Neural crest cell (in vitro differentiated cells): ENCODE data around the gene ACTR6. TPM values are rescaled to one million over a fixed set of nuclear protein-coding genes. Genes with fewer than 3 reads are reported as not detected.
"Not testable (repeated sequence)": the region's sequence is repeated elsewhere in the genome, so short reads cannot be mapped to it uniquely, and the experiment has no call there.

Experiments
- DNase-seq: peaks from one replicate; pipeline ENCODE4 v3.0.0; 2021; ENCODE audit warnings: low read depth, mixed read lengths, low spot score
- H3K27ac Mint-ChIP-seq: one replicate; pipeline ENCODE4 v1.8.0; 2021; ENCODE audit warnings: mild to moderate bottlenecking, mixed read lengths; ENCODE audit not compliant: unreplicated experiment
- H3K27me3 Mint-ChIP-seq: 2 replicates; pipeline ENCODE4 v1.8.0; 2021; ENCODE audit warnings: low read depth, mild to moderate bottlenecking, mixed read lengths
- H3K36me3 Mint-ChIP-seq: 2 replicates; pipeline ENCODE4 v1.8.0; 2021; ENCODE audit warnings: low read depth, mild to moderate bottlenecking, mixed read lengths
- H3K4me1 Mint-ChIP-seq: 2 replicates; pipeline ENCODE4 v1.8.0; 2021; ENCODE audit warnings: mixed read lengths
- H3K4me3 Mint-ChIP-seq: one replicate; pipeline ENCODE4 v1.8.0; 2021; ENCODE audit warnings: mild to moderate bottlenecking, mixed read lengths
- H3K9me3 Mint-ChIP-seq: 2 replicates; pipeline ENCODE4 v1.8.0; 2021; ENCODE audit warnings: mixed read lengths
- total RNA-seq: library from RNA; stranded (reverse); gene quantifications from 2 replicates; pipeline ENCODE4 v1.2.1, GENCODE V29; 2021
- TF ChIP-seq, protein P1 (sequence below): fragments of 200-600 bp; sonication (generic); conservative IDR thresholded peaks from 2 replicates; pipeline ENCODE4 v1.5.0; 2021; ENCODE audit warnings: antibody characterized with exemption, mild to moderate bottlenecking

Gene ACTR6
- total RNA-seq, 1 donor from 2014 or later: 36.3 TPM

DNA sequence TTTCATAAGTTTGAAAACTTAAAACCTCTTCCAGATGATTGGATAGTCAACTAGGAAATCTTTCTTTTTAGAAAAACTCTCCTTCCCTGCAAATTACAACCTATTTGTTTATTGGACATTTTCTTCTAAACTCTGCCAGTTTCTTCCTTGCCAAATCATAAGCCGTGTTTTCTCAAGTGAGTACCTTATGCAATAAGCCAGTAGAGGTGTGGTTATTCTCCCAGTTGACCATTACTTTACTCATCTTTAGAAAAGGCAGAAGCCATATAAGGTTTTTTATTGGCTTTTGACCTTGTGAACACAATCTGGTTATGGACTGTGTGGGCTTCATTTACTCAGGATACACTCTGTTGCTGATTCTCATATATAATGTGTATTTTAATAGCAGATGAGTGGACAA lies 14.6 kb downstream of the ACTR6 start:
- Mint-ChIP-seq H3K27me3 (no peaks in the 10 kb centered on the region), H3K4me1 (no peaks in the 10 kb centered on the region), H3K4me3 (no peak overlapping the region), H3K36me3 (no peaks in the 10 kb centered on the region), H3K27ac (no peak overlapping the region), H3K9me3 (no peaks in the 10 kb centered on the region)
- DNase-seq: no peak
- TF ChIP-seq, protein P1, sequence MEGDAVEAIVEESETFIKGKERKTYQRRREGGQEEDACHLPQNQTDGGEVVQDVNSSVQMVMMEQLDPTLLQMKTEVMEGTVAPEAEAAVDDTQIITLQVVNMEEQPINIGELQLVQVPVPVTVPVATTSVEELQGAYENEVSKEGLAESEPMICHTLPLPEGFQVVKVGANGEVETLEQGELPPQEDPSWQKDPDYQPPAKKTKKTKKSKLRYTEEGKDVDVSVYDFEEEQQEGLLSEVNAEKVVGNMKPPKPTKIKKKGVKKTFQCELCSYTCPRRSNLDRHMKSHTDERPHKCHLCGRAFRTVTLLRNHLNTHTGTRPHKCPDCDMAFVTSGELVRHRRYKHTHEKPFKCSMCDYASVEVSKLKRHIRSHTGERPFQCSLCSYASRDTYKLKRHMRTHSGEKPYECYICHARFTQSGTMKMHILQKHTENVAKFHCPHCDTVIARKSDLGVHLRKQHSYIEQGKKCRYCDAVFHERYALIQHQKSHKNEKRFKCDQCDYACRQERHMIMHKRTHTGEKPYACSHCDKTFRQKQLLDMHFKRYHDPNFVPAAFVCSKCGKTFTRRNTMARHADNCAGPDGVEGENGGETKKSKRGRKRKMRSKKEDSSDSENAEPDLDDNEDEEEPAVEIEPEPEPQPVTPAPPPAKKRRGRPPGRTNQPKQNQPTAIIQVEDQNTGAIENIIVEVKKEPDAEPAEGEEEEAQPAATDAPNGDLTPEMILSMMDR: no peak

DNA sequence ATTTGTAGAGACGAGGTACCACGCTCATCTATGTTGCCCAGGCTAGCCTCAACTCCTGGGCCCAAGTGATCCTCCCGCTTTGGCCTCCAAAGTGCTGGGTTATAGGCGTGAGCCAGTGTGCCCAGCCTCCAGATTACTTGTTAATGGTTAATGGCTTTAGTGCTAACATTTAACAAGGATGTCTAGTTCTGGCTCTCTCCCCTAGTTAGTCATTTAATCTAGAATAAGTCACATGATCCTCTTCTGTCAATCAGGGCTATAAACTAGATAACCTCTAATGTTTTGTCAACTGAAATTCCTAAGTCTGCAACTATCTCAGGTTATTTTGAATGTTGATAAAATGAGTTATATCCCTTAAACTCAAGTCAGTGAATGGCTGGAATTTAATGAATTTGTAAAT lies 15.7 kb downstream of the ACTR6 start:
- DNase-seq: no peak
- TF ChIP-seq, protein P1: no peak
- Mint-ChIP-seq H3K9me3 (no peaks in the 10 kb centered on the region), H3K27me3 (no peaks in the 10 kb centered on the region), H3K27ac (no peak overlapping the region), H3K4me1 (no peaks in the 10 kb centered on the region), H3K36me3 (no peaks in the 10 kb centered on the region), H3K4me3 (no peak overlapping the region)

DNA sequence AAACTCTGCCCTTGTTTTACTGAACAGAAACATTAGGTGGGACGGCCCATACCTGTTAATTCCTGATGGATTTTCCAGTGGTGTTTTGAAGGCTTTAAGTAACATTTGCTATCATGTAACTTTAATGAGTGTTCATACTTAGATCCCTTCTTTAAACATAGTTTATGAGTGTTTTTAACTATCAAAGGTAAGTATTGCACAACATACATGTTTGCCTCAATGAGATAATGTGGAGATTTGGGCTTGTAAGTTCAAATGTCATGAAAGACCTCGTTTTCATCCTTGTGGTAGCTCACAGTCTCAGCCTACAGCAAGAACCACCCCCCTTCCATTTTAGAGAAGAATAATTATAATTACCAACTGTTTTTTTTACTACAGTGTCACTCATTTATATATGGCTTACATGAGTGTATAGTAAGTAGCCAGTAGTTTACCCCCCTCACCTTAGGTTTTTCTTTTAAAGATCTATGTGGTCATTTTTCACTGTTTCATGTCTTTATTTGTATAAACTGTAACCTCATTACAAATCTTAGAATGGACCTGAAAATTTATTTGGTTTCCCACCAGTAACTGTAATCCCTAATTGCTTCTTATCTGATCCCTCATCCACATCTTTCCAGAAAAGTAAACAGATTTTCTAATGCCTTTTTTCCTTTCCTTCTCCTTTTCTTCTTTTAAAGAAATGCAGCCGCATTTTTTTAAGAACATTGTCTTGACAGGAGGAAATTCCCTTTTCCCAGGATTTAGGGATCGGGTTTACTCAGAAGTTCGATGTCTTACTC lies 18.9 kb downstream of the ACTR6 start:
- Mint-ChIP-seq H3K9me3 (no peaks in the 10 kb centered on the region), H3K36me3 (peaks cover 2% of the 10 kb centered on the region)

DNA sequence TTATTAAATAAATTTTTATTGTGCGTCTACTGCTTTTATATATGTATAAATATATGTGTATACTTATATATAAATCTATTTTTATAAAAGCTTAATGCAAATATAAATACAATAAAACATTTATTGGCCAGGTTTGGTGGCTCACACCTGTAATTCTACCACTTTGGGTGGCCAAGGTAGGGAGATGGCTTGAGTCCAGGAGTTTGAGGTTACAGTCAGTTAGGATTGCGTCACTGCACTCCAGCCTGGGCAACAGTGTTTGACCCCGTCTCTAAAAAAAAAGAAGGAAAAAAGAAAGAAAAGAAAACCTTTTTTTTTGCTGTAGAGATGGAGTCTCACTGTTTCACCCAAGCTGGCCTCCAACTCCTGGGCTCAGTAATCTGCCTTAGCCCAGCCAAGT lies 20.9 kb downstream of the ACTR6 start:
- Mint-ChIP-seq H3K4me3 (no peak overlapping the region), H3K4me1 (no peaks in the 10 kb centered on the region), H3K27me3 (no peaks in the 10 kb centered on the region), H3K9me3 (no peaks in the 10 kb centered on the region), H3K36me3 (peaks cover 2% of the 10 kb centered on the region), H3K27ac (no peak overlapping the region)
- TF ChIP-seq, protein P1: no peak
- no peak for DNase-seq

More for the DNA sequence above, 18.9 kb downstream of the ACTR6 start:
- Mint-ChIP-seq H3K4me3 (no peak overlapping the region), H3K4me1 (no peaks in the 10 kb centered on the region), H3K27ac (no peak overlapping the region), H3K27me3 (no peaks in the 10 kb centered on the region)
- DNase-seq: no peak
- TF ChIP-seq, protein P1: no peak

DNA sequence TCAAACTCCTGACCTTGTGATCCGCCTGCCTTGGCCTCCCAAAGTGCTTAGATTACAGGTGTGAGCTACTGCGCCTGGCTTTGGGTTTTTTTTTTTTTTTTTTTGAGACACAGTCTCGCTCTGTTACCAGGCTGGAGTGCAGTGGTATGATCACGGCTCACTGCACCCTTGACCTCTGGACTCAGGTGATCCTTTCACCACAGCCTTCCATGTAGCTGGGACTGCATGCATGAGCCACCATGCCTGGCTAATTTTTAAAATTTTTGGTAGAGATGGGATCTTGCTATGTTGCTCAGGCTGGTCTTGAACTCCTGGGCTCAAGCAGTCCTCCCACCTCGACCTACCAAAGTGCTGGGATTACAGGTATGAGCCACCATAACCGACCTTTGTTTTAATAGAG lies 21.6 kb downstream of the ACTR6 start:
- not testable (repeated sequence) for H3K4me3 Mint-ChIP-seq, H3K9me3 Mint-ChIP-seq, H3K27me3 Mint-ChIP-seq, DNase-seq, H3K36me3 Mint-ChIP-seq, H3K27ac Mint-ChIP-seq, H3K4me1 Mint-ChIP-seq

DNA sequence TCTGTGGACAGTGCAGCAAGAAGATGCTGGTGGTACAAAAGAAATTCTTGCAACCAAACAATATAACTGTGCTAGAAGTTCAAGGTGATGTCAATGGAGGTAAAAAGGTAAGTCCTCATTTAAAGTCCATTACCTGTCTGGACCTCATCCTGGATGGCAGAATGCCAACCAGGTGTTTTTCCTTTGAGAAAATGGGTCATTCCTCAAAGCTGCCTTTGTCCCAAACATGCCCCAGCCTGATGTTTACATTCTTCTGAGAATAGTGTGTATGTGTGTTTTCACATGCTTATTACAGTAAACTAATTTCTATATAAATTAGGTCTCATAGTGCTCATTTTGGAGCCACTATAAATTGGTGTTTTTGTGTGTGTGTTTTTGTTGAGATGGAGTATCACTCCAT lies 24.9 kb downstream of the ACTR6 start:
- Mint-ChIP-seq H3K4me1 (peaks cover 4% of the 10 kb centered on the region), H3K36me3 (peaks cover 2% of the 10 kb centered on the region), H3K27me3 (no peaks in the 10 kb centered on the region), H3K27ac (no peak overlapping the region), H3K4me3 (no peak overlapping the region), H3K9me3 (no peaks in the 10 kb centered on the region)
- TF ChIP-seq, protein P1: no peak
- DNase-seq: no peak
